Adrenal gland (tissue), 5 donors: ENCODE results near the gene PPP2R3B.

Source experiments
- CTCF ChIP-seq, 6 experiments: fragments of 450-650 bp in 4 of 6; fragments of 200-600 bp in 2 of 6; sonication (generic) in 1 of 6; IDR thresholded peaks; 1 replicate in 5 of 6; 2 replicates in 1 of 6; pipeline versions ENCODE4 v1.5.1 to v1.8.0; 2016 to 2021; ENCODE audit warnings: antibody characterized with exemption in 6 of 6, mild to moderate bottlenecking in 2 of 6, moderate library complexity in 1 of 6
- POLR2A ChIP-seq, 2 donors: fragments of 450-650 bp; IDR thresholded peaks; one replicate each; pipeline ENCODE4 v1.6.1; 2017; ENCODE audit warnings: antibody characterized with exemption in 2 of 2, mild to moderate bottlenecking in 2 of 2, moderate library complexity in 1 of 2
- donor health status: DM: no; HTN: no; CAD: no.

- TF ChIP-seq CTCF (IDR thresholded peaks at IDR 0.05) (no peak), POLR2A (IDR thresholded peaks at IDR 0.05) (no peak)
Observed at GRCh38 chrX:314781-315595, 71.7 kb downstream of the PPP2R3B start.
